NK-92 treated with Interleukin-12 subunit alpha and Interleukin-12 subunit beta, amount 100 ng/mL, for 24 hours (cell line): ENCODE data around the gene APBA3.

Experiments used
- DNase-seq: peaks from one replicate; lab custom pipeline; 2025; lab: John Stamatoyannopoulos, UW

APBA3 gene

DNA sequence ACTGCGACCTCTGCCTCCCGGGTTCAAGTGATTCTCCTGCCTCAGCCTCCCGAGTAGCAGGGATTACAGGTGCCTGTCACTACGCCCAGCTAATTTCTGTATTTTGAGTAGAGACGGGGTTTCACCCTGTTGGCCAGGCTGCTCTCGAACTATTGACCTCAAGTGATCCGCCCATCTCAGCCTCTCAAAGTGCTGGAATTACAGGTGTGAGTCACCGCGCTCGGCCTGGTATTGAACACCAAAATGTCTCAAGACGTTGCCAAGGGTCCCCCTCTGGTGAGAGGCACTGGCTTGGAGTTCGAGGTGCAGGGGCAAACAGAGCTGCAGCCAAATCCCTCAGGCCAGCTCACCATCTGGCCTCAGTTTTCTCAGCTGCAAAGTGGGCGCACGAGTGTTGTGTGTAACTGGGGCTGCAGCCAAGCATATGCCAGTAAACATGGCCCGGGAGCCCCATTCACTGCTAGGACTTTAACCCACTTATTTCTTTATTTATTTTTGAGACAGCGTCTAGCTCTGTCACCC lies 45.3 kb downstream of the APBA3 start:
- no peak for DNase-seq

DNA sequence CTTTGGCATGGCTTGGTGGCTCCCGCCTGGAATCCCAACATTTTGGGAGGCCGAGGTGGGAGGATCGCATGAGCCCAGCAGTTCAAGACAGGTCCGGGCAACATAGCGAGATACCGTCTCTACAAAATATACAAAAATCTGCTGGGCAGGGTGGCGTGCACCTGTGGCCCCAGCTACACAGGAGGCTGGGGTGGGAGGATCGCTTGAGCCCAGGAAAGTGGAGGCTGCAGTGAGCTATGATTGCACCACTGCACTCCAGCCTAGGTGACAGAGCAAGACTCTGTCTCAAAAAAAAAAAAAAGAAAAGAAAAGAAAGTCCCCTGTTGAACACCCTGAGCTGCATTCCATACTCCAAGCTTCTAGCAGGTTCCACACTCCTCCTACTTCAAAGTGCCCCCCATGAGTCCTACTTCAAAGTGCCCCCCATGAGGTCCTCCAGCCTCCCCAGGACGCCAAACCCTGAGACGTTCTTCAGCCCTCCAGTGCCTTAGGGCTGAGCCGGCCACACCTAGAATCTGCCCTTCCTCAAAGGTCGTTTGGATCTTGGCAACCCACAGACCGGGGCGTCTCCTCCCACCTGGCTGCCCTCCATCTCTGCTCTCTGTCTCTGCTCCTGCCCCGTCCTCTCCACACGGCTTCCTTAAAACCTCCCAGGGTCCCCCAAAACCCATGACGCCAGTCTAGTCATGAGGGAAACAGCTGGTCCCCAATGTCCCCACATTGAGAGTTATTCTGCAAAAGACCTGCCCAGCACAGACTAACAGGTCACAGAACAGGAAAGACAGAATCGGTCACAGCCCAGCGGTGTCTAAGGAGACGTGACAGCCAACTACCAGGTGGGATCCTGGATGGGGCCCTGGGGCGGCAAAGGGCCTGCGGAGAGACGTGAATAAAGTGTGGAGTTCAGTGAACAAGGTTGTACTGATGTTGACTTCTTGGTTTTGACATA lies 48.6 kb downstream of the APBA3 start:
- DNase-seq: no peak

DNA sequence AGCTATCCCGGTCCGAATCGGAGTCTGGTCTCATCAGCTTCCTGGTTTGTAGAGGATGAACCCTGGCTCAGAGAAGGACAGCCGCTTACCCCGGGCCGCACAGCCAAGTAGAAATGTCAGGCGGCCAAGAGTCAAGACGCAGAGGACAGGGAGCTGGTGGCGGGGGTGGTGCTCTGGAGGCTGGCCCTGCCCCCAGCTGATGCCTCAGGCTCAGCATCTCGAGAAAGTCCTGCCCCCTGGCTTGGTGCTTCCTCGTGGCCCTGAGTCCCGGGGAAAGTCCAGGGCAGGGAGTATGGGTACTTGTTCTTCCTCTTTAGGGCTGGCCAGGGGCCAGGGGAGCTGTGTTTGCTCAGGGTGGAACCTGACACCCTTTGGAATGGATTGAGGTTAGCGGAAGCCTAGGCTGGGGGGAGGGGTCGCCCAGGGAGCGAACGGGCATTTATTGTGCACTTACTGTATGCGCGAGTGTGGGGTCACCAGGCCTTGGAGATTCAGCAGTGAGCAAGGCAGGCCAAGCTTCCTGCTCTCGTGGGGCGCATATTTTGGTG lies 51.2 kb downstream of the APBA3 start:
- no peak for DNase-seq

DNA sequence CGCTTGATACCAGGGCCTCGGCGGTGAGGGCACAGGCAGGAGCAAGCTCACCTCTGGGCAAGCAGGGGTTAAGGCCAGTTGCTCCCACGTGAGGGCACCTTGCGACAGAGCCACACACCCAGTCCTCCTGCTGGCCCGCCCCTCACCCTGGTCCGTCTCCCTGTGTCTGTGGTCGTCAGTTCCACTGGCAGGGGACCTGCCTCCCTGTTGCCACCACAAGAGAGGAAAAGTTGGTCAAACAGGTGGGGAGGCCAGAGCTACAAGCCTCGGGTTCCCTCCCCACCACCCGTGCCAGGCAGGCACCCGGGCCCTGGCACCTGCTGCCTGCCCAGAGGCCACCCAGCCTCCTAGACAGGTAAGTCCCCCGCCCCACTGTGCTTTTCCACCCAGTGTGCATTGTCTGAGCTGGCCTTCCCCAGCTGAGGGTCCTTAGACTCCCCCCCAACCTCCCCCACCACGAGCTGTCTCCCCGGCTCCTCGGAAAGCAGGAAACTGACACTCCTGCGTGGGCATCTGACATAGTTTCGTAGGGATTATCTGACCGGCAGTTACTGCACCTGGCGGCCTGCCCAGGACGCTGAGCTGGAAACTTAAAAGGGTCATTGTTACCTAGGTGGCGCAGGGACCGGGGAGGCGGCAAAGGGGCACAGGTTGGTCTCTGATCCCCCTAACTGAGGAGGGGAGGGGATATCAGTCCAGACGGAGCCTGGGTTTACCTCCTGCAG lies 53.1 kb downstream of the APBA3 start, which contains the start of gene TJP3:
TJP3 (plus strand) TSS at position 178 of the 725 bp plus-strand sequence. CDS start 20,049 bp downstream, outside the sequence.
- DNase-seq: no peak

DNA sequence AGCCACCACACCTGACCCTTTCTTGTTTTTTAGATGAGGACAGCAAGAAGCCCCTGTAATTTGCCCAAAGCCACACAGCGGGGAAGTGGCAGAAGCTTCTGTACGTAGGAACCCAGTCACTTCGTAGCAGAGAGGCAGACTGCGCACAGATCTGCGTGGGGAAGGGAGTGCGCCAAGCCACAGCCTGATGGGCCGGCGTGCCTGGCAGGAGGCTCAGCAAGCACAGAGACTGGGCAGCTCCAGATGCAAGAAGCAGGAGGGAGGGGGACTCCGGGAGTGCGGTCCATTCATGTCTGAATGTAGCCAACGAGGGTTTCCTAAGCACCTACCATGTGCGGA lies 53.7 kb downstream of the APBA3 start:
- no peak for DNase-seq

DNA sequence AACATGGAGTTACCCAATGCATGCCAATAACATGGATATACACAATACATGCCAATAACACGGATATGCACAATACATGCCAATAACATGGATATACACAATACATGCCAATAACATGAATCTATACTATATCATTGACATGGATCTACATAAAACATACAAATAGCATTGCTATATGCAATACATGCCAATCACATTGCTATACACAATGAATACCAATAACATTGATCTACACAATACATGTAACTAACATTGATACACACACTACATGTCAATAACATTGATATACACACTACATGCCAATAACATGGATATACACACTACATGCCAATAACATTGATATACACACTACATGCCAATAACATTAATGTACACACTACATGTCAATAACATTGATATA lies 60.3 kb downstream of the APBA3 start:
- no peak for DNase-seq
